Glutamatergic neuron (in vitro differentiated cells): ENCODE data around the gene DDX10. TPM values are rescaled to one million over a fixed set of nuclear protein-coding genes. Genes with fewer than 3 reads are reported as not detected.
"Not testable (repeated sequence)": the region's sequence is repeated elsewhere in the genome, so short reads cannot be mapped to it uniquely, and the experiment has no call there.

Source experiments
- DNase-seq: peaks from one replicate; pipeline ENCODE4 v3.0.0; 2022
- H3K27ac Mint-ChIP-seq: one replicate; pipeline ENCODE4 v1.8.0; 2020; ENCODE audit warnings: mild to moderate bottlenecking, mixed read lengths, inconsistent platforms; ENCODE audit not compliant: unreplicated experiment
- H3K27me3 Mint-ChIP-seq: one replicate; pipeline ENCODE4 v1.8.0; 2020; ENCODE audit warnings: mild to moderate bottlenecking, moderate library complexity, mixed read lengths, inconsistent platforms; ENCODE audit not compliant: unreplicated experiment
- H3K36me3 Mint-ChIP-seq: one replicate; pipeline ENCODE4 v1.8.0; 2020; ENCODE audit warnings: mild to moderate bottlenecking, mixed read lengths, inconsistent platforms; ENCODE audit not compliant: unreplicated experiment
- H3K4me1 Mint-ChIP-seq: one replicate; pipeline ENCODE4 v1.8.0; 2020; ENCODE audit warnings: mild to moderate bottlenecking, low read depth, mixed read lengths, inconsistent platforms; ENCODE audit not compliant: unreplicated experiment
- H3K4me3 Mint-ChIP-seq: one replicate; pipeline ENCODE4 v1.8.0; 2020; ENCODE audit warnings: mild to moderate bottlenecking, mixed read lengths, inconsistent platforms; ENCODE audit not compliant: unreplicated experiment
- H3K9me3 Mint-ChIP-seq: one replicate; pipeline ENCODE4 v1.8.0; 2020; ENCODE audit warnings: mild to moderate bottlenecking, moderate library complexity, mixed read lengths, inconsistent platforms; ENCODE audit not compliant: unreplicated experiment
- total RNA-seq: library from RNA; stranded (reverse); fragmentation: NEBNext Ultra II Directional; extraction: Animal tissue kit (Norgen Biotek cat#: 25700); gene quantifications from one replicate; pipeline ENCODE4 v1.2.1, GENCODE V29; 2021; ENCODE audit not compliant: unreplicated experiment
- TF ChIP-seq, protein P1 (sequence below): fragments of 200-600 bp; sonication (generic); IDR thresholded peaks from one replicate; pipeline ENCODE4 v1.5.0; 2021; ENCODE audit not compliant: partially characterized antibody, unreplicated experiment

Gene DDX10
- total RNA-seq, 1 donor from 2014 or later, result 18.8 TPM

DNA sequence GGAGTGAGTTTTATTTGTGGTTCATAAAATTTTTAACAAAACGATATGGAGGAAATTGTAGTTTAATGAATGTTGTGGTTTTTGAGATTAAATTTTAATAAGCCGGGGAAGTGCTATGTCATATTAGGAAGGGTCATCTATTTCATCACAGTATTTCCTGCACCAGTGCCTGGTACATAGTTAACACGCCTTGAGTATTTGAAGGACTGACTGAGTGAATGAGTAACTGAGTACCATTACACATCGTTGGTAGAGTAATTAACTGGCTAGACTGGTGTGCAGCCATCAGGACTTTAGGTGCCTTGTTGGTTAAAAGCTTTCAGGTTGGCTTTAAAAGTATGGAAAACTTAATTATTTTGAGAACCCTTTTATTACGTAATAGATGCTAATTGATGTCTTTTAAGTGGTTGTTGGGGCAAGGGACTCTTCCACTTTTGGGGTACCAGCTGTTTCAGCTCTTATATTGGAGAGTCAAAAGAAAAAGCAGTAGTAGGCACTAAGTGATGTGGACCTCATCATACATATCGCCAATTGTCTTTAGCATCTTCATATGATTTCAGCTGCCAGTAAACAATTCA, 101.8 kb downstream of the DDX10 start:
- Mint-ChIP-seq H3K4me3 (no peak overlapping the region), H3K27me3 (peaks cover 1% of the 10 kb centered on the region), H3K4me1 (no peaks in the 10 kb centered on the region), H3K9me3 (no peaks in the 10 kb centered on the region), H3K27ac (no peak overlapping the region), H3K36me3 (no peaks in the 10 kb centered on the region)
- no peak for DNase-seq
- TF ChIP-seq, protein P1, sequence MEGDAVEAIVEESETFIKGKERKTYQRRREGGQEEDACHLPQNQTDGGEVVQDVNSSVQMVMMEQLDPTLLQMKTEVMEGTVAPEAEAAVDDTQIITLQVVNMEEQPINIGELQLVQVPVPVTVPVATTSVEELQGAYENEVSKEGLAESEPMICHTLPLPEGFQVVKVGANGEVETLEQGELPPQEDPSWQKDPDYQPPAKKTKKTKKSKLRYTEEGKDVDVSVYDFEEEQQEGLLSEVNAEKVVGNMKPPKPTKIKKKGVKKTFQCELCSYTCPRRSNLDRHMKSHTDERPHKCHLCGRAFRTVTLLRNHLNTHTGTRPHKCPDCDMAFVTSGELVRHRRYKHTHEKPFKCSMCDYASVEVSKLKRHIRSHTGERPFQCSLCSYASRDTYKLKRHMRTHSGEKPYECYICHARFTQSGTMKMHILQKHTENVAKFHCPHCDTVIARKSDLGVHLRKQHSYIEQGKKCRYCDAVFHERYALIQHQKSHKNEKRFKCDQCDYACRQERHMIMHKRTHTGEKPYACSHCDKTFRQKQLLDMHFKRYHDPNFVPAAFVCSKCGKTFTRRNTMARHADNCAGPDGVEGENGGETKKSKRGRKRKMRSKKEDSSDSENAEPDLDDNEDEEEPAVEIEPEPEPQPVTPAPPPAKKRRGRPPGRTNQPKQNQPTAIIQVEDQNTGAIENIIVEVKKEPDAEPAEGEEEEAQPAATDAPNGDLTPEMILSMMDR, result no peak

DNA sequence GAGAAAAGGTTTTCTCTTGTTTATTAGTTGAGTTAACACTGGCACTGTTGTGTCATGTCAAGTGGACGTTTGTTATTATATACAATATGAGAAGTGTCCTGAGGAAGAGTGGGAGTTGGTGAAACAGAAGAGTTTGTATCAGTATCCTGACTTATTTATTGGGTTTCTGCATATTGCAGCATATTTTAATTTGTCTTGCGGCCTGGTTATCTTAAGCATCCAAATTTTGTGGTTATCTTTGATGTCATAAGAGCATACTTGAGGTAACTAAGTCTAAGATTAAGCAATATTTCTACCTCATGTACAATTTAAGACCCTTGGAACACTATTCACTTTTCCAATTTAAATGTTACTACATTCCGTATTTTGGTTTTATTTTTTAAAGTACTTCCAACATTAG, 103.5 kb downstream of the DDX10 start:
- no peak for DNase-seq
- Mint-ChIP-seq H3K36me3 (peaks cover 4% of the 10 kb centered on the region), H3K27me3 (peaks cover 1% of the 10 kb centered on the region), H3K9me3 (no peaks in the 10 kb centered on the region), H3K27ac (no peak overlapping the region), H3K4me3 (no peak overlapping the region), H3K4me1 (no peaks in the 10 kb centered on the region)
- TF ChIP-seq, protein P1, result no peak

DNA sequence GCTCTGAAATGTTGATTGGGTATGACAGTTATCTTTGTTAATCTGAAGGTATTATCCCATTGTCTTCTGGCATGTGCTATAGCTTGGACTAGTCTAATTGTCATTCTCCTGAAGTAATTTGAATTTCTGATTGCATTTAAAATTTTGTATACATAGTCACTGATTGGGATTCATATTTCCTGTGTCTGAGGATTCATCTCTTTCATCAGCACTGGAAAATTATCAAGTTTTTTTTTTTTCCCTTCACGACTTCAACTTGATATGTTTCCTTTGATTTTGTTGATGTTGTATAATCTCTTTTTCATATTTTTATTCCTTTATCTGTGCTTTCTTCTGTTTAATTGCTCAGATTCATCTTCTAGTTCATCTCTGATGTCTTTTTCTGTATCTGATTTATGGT, 104.1 kb downstream of the DDX10 start:
- Mint-ChIP-seq H3K4me1 (no peaks in the 10 kb centered on the region), H3K36me3 (peaks cover 4% of the 10 kb centered on the region), H3K27ac (no peak overlapping the region), H3K27me3 (peaks cover 1% of the 10 kb centered on the region), H3K4me3 (no peak overlapping the region), H3K9me3 (no peaks in the 10 kb centered on the region)
- no peak for DNase-seq
- TF ChIP-seq, protein P1, result no peak

DNA sequence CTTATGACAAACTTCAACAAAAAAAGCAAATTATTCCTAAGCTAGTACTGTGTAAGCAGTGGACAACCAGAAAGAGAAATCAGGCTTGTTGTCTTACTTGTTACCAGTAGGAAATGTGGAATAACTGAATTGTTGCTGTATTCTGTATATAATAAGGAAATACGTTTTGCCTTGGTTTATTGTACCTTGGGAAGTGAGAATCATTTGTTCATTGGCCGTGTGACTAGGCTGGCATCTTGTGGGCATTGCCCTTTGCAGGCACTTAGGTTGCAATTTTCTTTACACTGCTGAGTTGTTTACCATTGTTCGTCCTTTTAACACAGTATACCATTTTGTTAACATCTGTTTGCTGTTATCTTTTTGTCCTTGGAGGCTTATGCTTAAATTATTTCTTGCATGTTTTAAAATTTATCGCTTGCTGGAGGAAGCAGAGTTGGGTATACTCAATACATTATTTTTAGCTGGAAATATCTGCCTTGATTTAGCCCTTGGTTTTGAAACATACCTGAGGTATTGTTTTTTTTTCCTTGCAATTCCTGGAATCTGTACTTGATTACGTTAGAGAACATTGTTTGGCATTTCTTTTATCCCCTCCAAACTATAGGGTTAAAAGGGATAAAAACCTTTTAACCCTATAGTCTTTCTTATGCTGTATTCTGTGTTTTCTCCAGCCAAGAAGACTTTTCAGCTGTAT, 109.3 kb downstream of the DDX10 start:
- Mint-ChIP-seq H3K4me1 (no peaks in the 10 kb centered on the region), H3K36me3 (peaks cover 10% of the 10 kb centered on the region), H3K9me3 (no peaks in the 10 kb centered on the region), H3K27ac (no peak overlapping the region), H3K4me3 (no peak overlapping the region), H3K27me3 (peaks cover 1% of the 10 kb centered on the region)
- DNase-seq, result no peak
- TF ChIP-seq, protein P1, result no peak

DNA sequence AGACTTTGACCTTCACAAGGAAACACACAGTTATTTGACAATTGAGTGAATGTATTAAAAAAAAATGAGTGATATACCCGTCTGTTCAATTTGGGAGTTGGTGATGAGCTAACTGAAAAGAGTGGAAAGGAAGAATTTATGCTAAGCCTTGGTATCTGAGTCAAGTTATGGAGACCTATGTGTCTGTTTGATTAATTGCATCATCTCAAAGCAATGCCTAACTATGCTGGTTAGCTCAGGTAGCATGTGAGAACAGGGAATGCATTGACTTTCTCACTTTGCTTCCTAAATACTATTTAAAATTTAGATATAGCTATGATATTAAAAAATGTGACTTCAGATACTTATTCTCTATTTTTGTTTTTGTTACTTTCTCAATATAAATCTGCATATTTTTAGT, 110.5 kb downstream of the DDX10 start:
- peaks cover 10% of the 10 kb centered on the region for H3K36me3 Mint-ChIP-seq
- H3K9me3 Mint-ChIP-seq, result no peaks in the 10 kb centered on the region
- H3K27ac Mint-ChIP-seq, result no peak overlapping the region

DNA sequence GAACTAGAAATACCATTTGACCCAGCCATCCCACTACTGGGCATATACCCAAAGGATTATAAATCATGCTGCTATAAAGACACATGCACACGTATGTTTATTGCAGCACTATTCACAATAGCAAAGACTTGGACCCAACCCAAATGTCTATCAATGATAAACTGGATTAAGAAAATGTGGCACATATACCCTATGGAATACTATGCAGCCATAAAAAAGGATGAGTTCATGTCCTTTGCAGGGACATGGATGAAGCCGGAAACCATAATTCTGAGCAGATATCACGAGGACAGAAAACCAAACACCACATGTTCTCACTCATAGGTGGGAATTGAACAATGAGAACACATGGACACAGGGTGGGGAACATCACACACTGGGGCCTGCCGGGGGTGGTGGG, 114.3 kb downstream of the DDX10 start:
- H3K4me1 Mint-ChIP-seq, H3K9me3 Mint-ChIP-seq, H3K27me3 Mint-ChIP-seq, H3K4me3 Mint-ChIP-seq, H3K27ac Mint-ChIP-seq, DNase-seq, H3K36me3 Mint-ChIP-seq: not testable (repeated sequence)

More for the DNA sequence above, 110.5 kb downstream of the DDX10 start:
- Mint-ChIP-seq H3K4me1 (no peaks in the 10 kb centered on the region), H3K27me3 (peaks cover 1% of the 10 kb centered on the region), H3K4me3 (no peak overlapping the region)
- TF ChIP-seq, protein P1, result no peak
- DNase-seq, result no peak
